ENCODE measurements around the gene OARD1. TPM values are rescaled to one million over a fixed set of nuclear protein-coding genes. Genes with fewer than 3 reads are reported as not detected.
"Not testable (repeated sequence)": the region's sequence is repeated elsewhere in the genome, so short reads cannot be mapped to it uniquely, and the experiment has no call there.

The OARD1 gene
- total RNA-seq, 1 donor from 2014 or later, result 20.5 TPM

- DNase-seq (ENCODE audit: missing footprints) (no peak), ATAC-seq (no peak)
- intact Hi-C loops (cut with DNase I), result no loop called here
These were observed 34.9 kb downstream of the OARD1 start for GRCh38 chr6:41037107-41037900.

GRCh38 chr6:41036601-41037000 lies 35.6 kb downstream of the OARD1 start:
- intact Hi-C loops (cut with DNase I), result no loop called here
- DNase-seq (ENCODE audit: missing footprints) (no peak), ATAC-seq (no peak)

- DNase-seq (ENCODE audit: missing footprints) (no peak), ATAC-seq (no peak)
- intact Hi-C loops (cut with DNase I), result no loop called here
These were observed 36.0 kb downstream of the OARD1 start for GRCh38 chr6:41036186-41036585.

- no peak for ATAC-seq
- DNase-seq (ENCODE audit: missing footprints), result no peak
- intact Hi-C loops (cut with DNase I), result no loop called here
These were observed 38.4 kb downstream of the OARD1 start for GRCh38 chr6:41033776-41034175.

GRCh38 chr6:41032830-41033229 lies 39.3 kb downstream of the OARD1 start:
- no peak for DNase-seq (ENCODE audit: missing footprints)
- ATAC-seq, result no peak
- intact Hi-C loops (cut with DNase I), result no loop called here

- intact Hi-C loops (cut with DNase I), result loop anchor here (1.0 to 2.0 kb wide), 4 partner anchors 22 to 1048 kb away; no protein-coding TSS in a partner anchor
- ATAC-seq (peak; percentile 57), DNase-seq (ENCODE audit: missing footprints) (no peak)
These were observed 43.4 kb downstream of the OARD1 start for GRCh38 chr6:41028561-41029412.

- intact Hi-C loops (cut with DNase I), result loop anchor here (1.0 to 2.0 kb wide), 4 partner anchors 21 to 1047 kb away; no protein-coding TSS in a partner anchor
- ATAC-seq (peak; percentile 93), DNase-seq (ENCODE audit: missing footprints) (peak; percentile 94)
These were observed 44.2 kb downstream of the OARD1 start for GRCh38 chr6:41027799-41028560.

- ATAC-seq (no peak), DNase-seq (ENCODE audit: missing footprints) (no peak)
- intact Hi-C loops (cut with DNase I), result no loop called here
These were observed 44.9 kb downstream of the OARD1 start for GRCh38 chr6:41027241-41027640.

GRCh38 chr6:41025966-41026530 lies 46.1 kb downstream of the OARD1 start:
- ATAC-seq, result no peak
- DNase-seq (ENCODE audit: missing footprints), result no peak
- intact Hi-C loops (cut with DNase I), result no loop called here

- DNase-seq (ENCODE audit: missing footprints), result no peak
- no peak for ATAC-seq
- intact Hi-C loops (cut with DNase I), result no loop called here
These were observed 49.0 kb downstream of the OARD1 start for GRCh38 chr6:41023114-41023513.

GRCh38 chr6:41022294-41022693 lies 49.9 kb downstream of the OARD1 start:
- no peak for DNase-seq (ENCODE audit: missing footprints)
- no peak for ATAC-seq
- intact Hi-C loops (cut with DNase I), result no loop called here

- DNase-seq (ENCODE audit: missing footprints) (no peak), ATAC-seq (peak; percentile 78)
- intact Hi-C loops (cut with DNase I), result no loop called here
These were observed 50.3 kb downstream of the OARD1 start for GRCh38 chr6:41021832-41022231.

- no peak for ATAC-seq
- intact Hi-C loops (cut with DNase I), result no loop called here
- DNase-seq (ENCODE audit: missing footprints), result no peak
These were observed 54.5 kb downstream of the OARD1 start for GRCh38 chr6:41017663-41018062.

- intact Hi-C loops (cut with DNase I); ATAC-seq; DNase-seq (ENCODE audit: missing footprints): not testable (repeated sequence)
These were observed 56.3 kb downstream of the OARD1 start for GRCh38 chr6:41015860-41016259.

GRCh38 chr6:41014780-41015179 lies 57.4 kb downstream of the OARD1 start:
- DNase-seq (ENCODE audit: missing footprints) (no peak), ATAC-seq (no peak)
- intact Hi-C loops (cut with DNase I), result no loop called here
